ENCODE data around the gene CAD.
"Not testable (repeated sequence)": the region's sequence is repeated elsewhere in the genome, so short reads cannot be mapped to it uniquely, and the experiment has no call there.

The CAD gene

GRCh38 chr2:27198068-27198467 lies 19.1 kb upstream of the CAD start:
- not testable (repeated sequence) for DNase-seq

GRCh38 chr2:27198627-27199026 lies 18.5 kb upstream of the CAD start:
- DNase-seq: no peak

GRCh38 chr2:27199241-27199640 lies 17.9 kb upstream of the CAD start:
- no peak for DNase-seq

- no peak for DNase-seq
Measured at GRCh38 chr2:27201675-27202074, 15.5 kb upstream of the CAD start.

- DNase-seq: no peak
Measured at GRCh38 chr2:27202854-27203253, 14.3 kb upstream of the CAD start.

- DNase-seq: no peak
Measured at GRCh38 chr2:27203741-27204140, 13.4 kb upstream of the CAD start.

GRCh38 chr2:27204566-27204965 lies 12.6 kb upstream of the CAD start:
- no peak for DNase-seq

- DNase-seq: no peak
Measured at GRCh38 chr2:27205206-27205605, 12.0 kb upstream of the CAD start.

GRCh38 chr2:27206346-27206745 lies 10.8 kb upstream of the CAD start:
- DNase-seq: no peak

- no peak for DNase-seq
Measured at GRCh38 chr2:27208486-27209050, 8.6 kb upstream of the CAD start.

GRCh38 chr2:27209621-27210401 lies 7.4 kb upstream of the CAD start:
- DNase-seq: no peak

- DNase-seq: peak in 1 of 51 donors; percentile 48
Measured at GRCh38 chr2:27211241-27211942, 5.8 kb upstream of the CAD start.

- peak; percentile 41 to 98 (median 86) for DNase-seq
Measured at GRCh38 chr2:27211943-27212625, 5.1 kb upstream of the CAD start, which contains the start of the genes ATRAID and SLC5A6. TSS of gene ATRAID (plus strand) at chr2:27212041. CDS start at chr2:27212369, 328 bp downstream. TSS of gene SLC5A6 (minus strand) at chr2:27212268. CDS start at chr2:27207650, 4,618 bp downstream.

- DNase-seq: peak in 4 of 51 donors; percentile 19 to 66 (median 42)
Measured at GRCh38 chr2:27212626-27213471, 4.3 kb upstream of the CAD start.

- no peak for DNase-seq
Measured at GRCh38 chr2:27214941-27215340, 2.2 kb upstream of the CAD start.

GRCh38 chr2:27216416-27217137 lies 592 bp upstream of the CAD start:
- peak in 1 of 51 donors; percentile 37 for DNase-seq

GRCh38 chr2:27218614-27219013 lies 1.4 kb downstream of the CAD start:
- DNase-seq: no peak

- DNase-seq: no peak
Measured at GRCh38 chr2:27219091-27219490, 1.9 kb downstream of the CAD start.

- no peak for DNase-seq
Measured at GRCh38 chr2:27220091-27220490, 2.9 kb downstream of the CAD start.

- no peak for DNase-seq
Measured at GRCh38 chr2:27221166-27221565, 4.0 kb downstream of the CAD start.

Data from hypothalamus (tissue), 51 donors.